ENCODE data around the gene LDLRAD4. TPM values are rescaled to one million over a fixed set of nuclear protein-coding genes. Genes with fewer than 3 reads are reported as not detected.

LDLRAD4 gene
- total and polyA plus RNA-seq, 9 of the 15 experiments (the other 6 are each of a cell fraction or from before 2014, with no cell fraction given) = 0.01 TPM; not detected in 8

- TF ChIP-seq ARID3B (CRISPR knock-in tag; IDR thresholded peaks at IDR 0.05; ENCODE audit: borderline replicate concordance) (no peak), TCF3 (CRISPR knock-in tag; IDR thresholded peaks at IDR 0.05) (no peak), MAZ (CRISPR knock-in tag; conservative IDR thresholded peaks at IDR 0.05 in 1 of 2, IDR thresholded peaks at IDR 0.05 in 1 of 2) (no peak), HNRNPH1 (optimal IDR thresholded peaks at IDR 0.05; ENCODE audit: low read depth, low read length) (no peak), REST (IDR thresholded peaks at IDR 0.05; ENCODE audit: borderline replicate concordance) (no peak), REST (CRISPR knock-in tag; IDR thresholded peaks at IDR 0.05; ENCODE audit: low read depth) (no peak), PHF8 (IDR thresholded peaks at IDR 0.05; ENCODE audit: borderline replicate concordance, low read length) (no peak), MLX (CRISPR knock-in tag; conservative IDR thresholded peaks at IDR 0.05) (no peak), TEAD4 (IDR thresholded peaks at IDR 0.05; ENCODE audit: low read length) (no peak), TEAD4 (CRISPR knock-in tag; IDR thresholded peaks at IDR 0.05; ENCODE audit: borderline replicate concordance) (no peak)
Observed at GRCh38 chr18:13407484-13407883, 188.9 kb downstream of the LDLRAD4 start (continued).

All from K562 (cell line).